Measurements from ENCODE around the gene ZYX.
"Not testable (repeated sequence)": the region's sequence is repeated elsewhere in the genome, so short reads cannot be mapped to it uniquely, and the experiment has no call there.

ZYX gene

GRCh38 chr7:143396625-143397556, 15.7 kb downstream of the ZYX start:
- no peak overlapping the region for H3K27ac ChIP-seq
- no peak for TF ChIP-seq ZFX (IDR thresholded peaks at IDR 0.05)
- no peak for TF ChIP-seq CTCF (conservative IDR thresholded peaks at IDR 0.05)

GRCh38 chr7:143397710-143398530, 16.8 kb downstream of the ZYX start:
- H3K27ac ChIP-seq: no peak overlapping the region
- TF ChIP-seq CTCF (conservative IDR thresholded peaks at IDR 0.05) (no peak), ZFX (IDR thresholded peaks at IDR 0.05) (no peak)

GRCh38 chr7:143398616-143399015, 17.5 kb downstream of the ZYX start:
- no peak overlapping the region for H3K27ac ChIP-seq
- TF ChIP-seq ZFX (IDR thresholded peaks at IDR 0.05) (no peak), CTCF (conservative IDR thresholded peaks at IDR 0.05) (no peak)

GRCh38 chr7:143399151-143399550, 18.0 kb downstream of the ZYX start:
- TF ChIP-seq CTCF (conservative IDR thresholded peaks at IDR 0.05): no peak
- no peak for TF ChIP-seq ZFX (IDR thresholded peaks at IDR 0.05)
- H3K27ac ChIP-seq: no peak overlapping the region

- TF ChIP-seq ZFX (IDR thresholded peaks at IDR 0.05) (no peak), CTCF (conservative IDR thresholded peaks at IDR 0.05) (no peak)
- H3K27ac ChIP-seq: no peak overlapping the region
These were observed 18.5 kb downstream of the ZYX start for GRCh38 chr7:143399642-143400041.

- TF ChIP-seq ZFX (IDR thresholded peaks at IDR 0.05): no peak
- no peak for TF ChIP-seq CTCF (conservative IDR thresholded peaks at IDR 0.05)
- no peak overlapping the region for H3K27ac ChIP-seq
These were observed 20.1 kb downstream of the ZYX start for GRCh38 chr7:143401265-143401664.

- not testable (repeated sequence) for H3K27ac ChIP-seq
These were observed 21.1 kb downstream of the ZYX start for GRCh38 chr7:143402233-143402632.

Measured in C4-2B (cell line).